ENCODE measurements around the gene AS3MT.
"Not testable (repeated sequence)": the region's sequence is repeated elsewhere in the genome, so short reads cannot be mapped to it uniquely, and the experiment has no call there.

DNA sequence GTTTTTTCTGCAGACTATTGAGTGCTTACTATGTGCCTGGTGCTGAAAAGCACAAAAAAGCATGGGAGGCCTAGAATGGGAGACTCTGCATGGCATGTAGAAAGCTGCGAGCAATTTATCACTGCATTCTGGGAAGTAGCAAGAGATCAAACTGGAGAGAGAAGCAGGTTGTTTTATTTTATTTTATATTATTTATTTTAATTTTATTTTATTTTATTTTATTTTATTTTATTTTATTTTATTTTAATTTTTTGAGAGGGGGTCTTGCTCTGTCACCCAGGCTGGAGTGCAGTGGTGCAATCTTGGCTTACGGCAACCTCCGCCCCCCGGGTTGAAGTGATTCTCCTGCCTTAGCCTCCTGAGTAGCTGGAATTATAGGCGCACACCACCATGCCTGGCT lies 49.3 kb upstream of the AS3MT start:
- not testable (repeated sequence) for TF ChIP-seq EZH2 (IDR thresholded peaks at IDR 0.05; ENCODE audit: insufficient read depth, poor library complexity, severe bottlenecking); EZH2phosphoT487 (IDR thresholded peaks at IDR 0.05; ENCODE audit: insufficient read depth, low read depth)
